Nephron progenitor cell (in vitro differentiated cells): Measurements from ENCODE around the gene ZSWIM5.
"Not testable (repeated sequence)": the region's sequence is repeated elsewhere in the genome, so short reads cannot be mapped to it uniquely, and the experiment has no call there.

Experiments
- DNase-seq: peaks from one replicate; pipeline ENCODE4 v3.0.0; 2021
- H3K27ac Mint-ChIP-seq: 2 replicates; pipeline ENCODE4 v1.8.0; 2021; ENCODE audit warnings: mild to moderate bottlenecking, moderate library complexity, mixed read lengths
- H3K27me3 Mint-ChIP-seq: 2 replicates; pipeline ENCODE4 v1.8.0; 2021; ENCODE audit warnings: mild to moderate bottlenecking, low read depth, mixed read lengths; ENCODE audit not compliant: poor library complexity
- H3K36me3 Mint-ChIP-seq: 2 replicates; pipeline ENCODE4 v1.8.0; 2021; ENCODE audit warnings: low read depth, mixed read lengths
- H3K4me1 Mint-ChIP-seq: 2 replicates; pipeline ENCODE4 v1.8.0; 2021; ENCODE audit warnings: mixed read lengths
- H3K4me3 Mint-ChIP-seq: 2 replicates; pipeline ENCODE4 v1.8.0; 2021; ENCODE audit warnings: mild to moderate bottlenecking, moderate library complexity, mixed read lengths
- H3K9me3 Mint-ChIP-seq: 2 replicates; pipeline ENCODE4 v1.8.0; 2021; ENCODE audit warnings: mild to moderate bottlenecking, moderate library complexity, mixed read lengths
- CTCF ChIP-seq: fragments of 200-600 bp; sonication (generic); IDR thresholded peaks from 2 replicates; pipeline ENCODE4 v1.5.0; 2021; ENCODE audit warnings: antibody characterized with exemption

ZSWIM5 gene

DNA sequence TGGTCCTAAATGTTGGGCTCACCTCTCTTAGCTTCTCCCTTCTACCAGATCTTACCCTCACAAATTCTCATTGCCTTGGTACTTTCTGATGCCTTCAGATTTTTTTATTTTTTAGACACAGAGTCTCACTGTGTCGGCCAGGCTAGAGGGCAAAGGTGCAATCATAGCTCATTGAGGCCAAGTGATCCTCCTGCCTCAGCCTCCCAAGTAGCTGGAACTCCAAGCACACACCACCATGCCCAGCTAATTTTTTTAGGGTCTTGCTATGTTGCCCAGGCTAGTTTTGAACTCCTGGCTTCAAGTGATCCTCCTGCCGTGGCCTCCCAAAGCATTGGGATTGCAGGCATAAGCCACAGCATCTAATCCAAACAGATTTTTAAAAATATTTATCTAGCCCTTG lies 69.4 kb downstream of the ZSWIM5 start:
- no peaks in the 10 kb centered on the region for H3K4me1 Mint-ChIP-seq
- H3K27me3 Mint-ChIP-seq = no peaks in the 10 kb centered on the region
- H3K9me3 Mint-ChIP-seq = no peaks in the 10 kb centered on the region
- H3K4me3 Mint-ChIP-seq = no peak overlapping the region
- DNase-seq = no peak
- no peak for TF ChIP-seq CTCF
- H3K27ac Mint-ChIP-seq = no peak overlapping the region
- H3K36me3 Mint-ChIP-seq = no peaks in the 10 kb centered on the region

- Mint-ChIP-seq H3K27ac (no peak overlapping the region), H3K4me3 (no peak overlapping the region), H3K4me1 (no peaks in the 10 kb centered on the region), H3K36me3 (no peaks in the 10 kb centered on the region), H3K27me3 (no peaks in the 10 kb centered on the region), H3K9me3 (no peaks in the 10 kb centered on the region)
- DNase-seq = no peak
- no peak for TF ChIP-seq CTCF
Measured at GRCh38 chr1:45135316-45135715, 71.1 kb downstream of the ZSWIM5 start.

DNA sequence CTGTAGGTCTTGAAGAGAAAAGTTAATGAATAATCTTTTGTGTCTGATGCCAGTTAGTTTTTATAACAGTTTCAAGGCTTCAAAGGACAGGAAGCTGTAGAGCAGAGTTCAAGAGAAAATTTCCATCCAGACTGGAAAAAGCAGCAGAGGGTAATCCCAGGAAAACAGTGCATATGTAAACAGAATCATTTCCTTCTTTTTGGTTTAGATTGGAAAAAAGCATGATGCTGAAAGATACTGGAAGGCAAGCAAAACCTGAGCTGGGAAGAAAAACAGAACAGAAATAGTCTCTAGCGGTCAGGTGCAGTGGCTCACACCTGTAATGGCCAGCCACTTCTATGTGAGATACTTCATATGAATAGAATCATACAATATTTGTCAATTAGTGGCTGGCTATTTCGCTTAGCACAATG lies 71.9 kb downstream of the ZSWIM5 start:
- no peak overlapping the region for H3K27ac Mint-ChIP-seq
- TF ChIP-seq CTCF = no peak

DNA sequence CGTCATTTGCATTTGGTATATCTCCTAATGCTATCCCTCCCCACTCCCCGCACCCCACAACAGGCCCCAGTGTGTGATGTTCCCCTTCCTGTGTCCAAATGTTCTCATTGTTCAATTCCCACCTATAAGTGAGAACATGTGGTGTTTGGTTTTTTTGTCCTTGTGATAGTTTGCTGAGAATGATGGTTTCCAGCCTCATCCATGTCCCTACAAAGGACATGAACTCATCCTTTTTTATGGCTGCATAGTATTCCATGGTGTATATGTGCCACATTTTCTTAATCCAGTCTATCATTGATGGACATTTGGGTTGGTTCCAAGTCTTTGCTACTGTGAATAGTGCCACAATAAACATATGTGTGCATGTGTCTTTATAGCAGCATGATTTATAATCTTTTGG lies 73.7 kb downstream of the ZSWIM5 start:
- not testable (repeated sequence) for H3K9me3 Mint-ChIP-seq, H3K27ac Mint-ChIP-seq, H3K27me3 Mint-ChIP-seq

More for the DNA sequence above, 71.9 kb downstream of the ZSWIM5 start:
- Mint-ChIP-seq H3K4me1 (no peaks in the 10 kb centered on the region), H3K36me3 (no peaks in the 10 kb centered on the region), H3K9me3 (no peaks in the 10 kb centered on the region), H3K4me3 (no peak overlapping the region), H3K27me3 (no peaks in the 10 kb centered on the region)
- no peak for DNase-seq

GRCh38 chr1:45123358-45123757 lies 83.0 kb downstream of the ZSWIM5 start:
- TF ChIP-seq CTCF = no peak
- H3K9me3 Mint-ChIP-seq = peaks cover 5% of the 10 kb centered on the region
- H3K4me3 Mint-ChIP-seq = no peak overlapping the region

More for the DNA sequence above, 73.7 kb downstream of the ZSWIM5 start:
- not testable (repeated sequence) for H3K4me3 Mint-ChIP-seq, H3K4me1 Mint-ChIP-seq, DNase-seq, H3K36me3 Mint-ChIP-seq

DNA sequence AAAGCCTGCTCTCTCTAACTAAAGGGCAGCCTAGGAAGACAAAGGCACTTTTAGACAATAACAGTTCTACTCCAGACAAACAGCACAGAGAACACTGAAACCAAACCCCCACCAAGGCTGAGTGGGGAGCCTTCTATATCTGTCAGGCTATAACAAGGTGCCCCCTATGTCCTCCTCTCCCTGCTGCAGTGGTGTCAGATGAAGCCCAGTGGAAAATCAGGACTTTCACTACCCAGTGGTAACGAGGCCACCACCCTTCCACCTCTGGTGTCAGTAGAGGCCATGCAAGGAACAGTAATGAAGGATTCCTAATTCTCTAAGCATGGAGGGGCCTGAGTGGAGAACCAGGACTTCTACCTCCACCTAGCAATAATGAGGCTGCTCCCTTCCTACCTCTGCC lies 83.7 kb downstream of the ZSWIM5 start:
- H3K36me3 Mint-ChIP-seq = no peaks in the 10 kb centered on the region
- H3K4me3 Mint-ChIP-seq = no peak overlapping the region
- no peaks in the 10 kb centered on the region for H3K4me1 Mint-ChIP-seq
- H3K27me3 Mint-ChIP-seq = no peaks in the 10 kb centered on the region
- DNase-seq = no peak
- H3K27ac Mint-ChIP-seq = no peak overlapping the region
- peaks cover 5% of the 10 kb centered on the region for H3K9me3 Mint-ChIP-seq
- TF ChIP-seq CTCF = no peak

More at GRCh38 chr1:45123358-45123757, 83.0 kb downstream of the ZSWIM5 start:
- H3K27me3 Mint-ChIP-seq = no peaks in the 10 kb centered on the region
- no peaks in the 10 kb centered on the region for H3K4me1 Mint-ChIP-seq
- no peak overlapping the region for H3K27ac Mint-ChIP-seq
- DNase-seq = no peak
- H3K36me3 Mint-ChIP-seq = no peaks in the 10 kb centered on the region
